Endodermal cell (in vitro differentiated cells): Measurements from ENCODE around the gene SCNM1. TPM values are rescaled to one million over a fixed set of nuclear protein-coding genes. Genes with fewer than 3 reads are reported as not detected.
"Not testable (repeated sequence)": the region's sequence is repeated elsewhere in the genome, so short reads cannot be mapped to it uniquely, and the experiment has no call there.

Source experiments
- DNase-seq: peaks from one replicate; pipeline ENCODE4 v3.0.0-alpha.2; 2017
- H3K27ac ChIP-seq: 2 replicates; pipeline ENCODE4 v1.5.1; 2013; ENCODE audit warnings: mild to moderate bottlenecking, low read depth, low read length, moderate library complexity
- H3K27me3 ChIP-seq: 2 replicates; pipeline ENCODE4 v1.6.1; 2013; ENCODE audit warnings: mild to moderate bottlenecking, low read length, moderate library complexity; ENCODE audit not compliant: insufficient read depth, control insufficient read depth, poor library complexity, severe bottlenecking
- H3K36me3 ChIP-seq: 2 replicates; pipeline ENCODE4 v1.7.0; 2013; ENCODE audit warnings: mild to moderate bottlenecking, low read length, moderate library complexity; ENCODE audit not compliant: control insufficient read depth, insufficient read depth
- H3K4me1 ChIP-seq: one replicate; pipeline ENCODE4 v1.7.0; 2013; ENCODE audit warnings: low read length; ENCODE audit not compliant: control insufficient read depth, insufficient read depth
- H3K4me3 ChIP-seq: 2 replicates; pipeline ENCODE4 v1.5.1; 2013; ENCODE audit warnings: mild to moderate bottlenecking, low read length, moderate library complexity
- H3K9ac ChIP-seq: 2 replicates; pipeline ENCODE4 v1.6.1; 2013; ENCODE audit warnings: mild to moderate bottlenecking, low read length, moderate library complexity; ENCODE audit not compliant: poor library complexity, severe bottlenecking; ENCODE audit errors: extremely low read depth
- H3K9me3 ChIP-seq: 2 replicates; pipeline ENCODE4 v1.6.1; 2013; ENCODE audit warnings: mild to moderate bottlenecking, low read length, moderate library complexity; ENCODE audit not compliant: control insufficient read depth
- H3K27ac Mint-ChIP-seq: 2 replicates; pipeline ENCODE4 v1.8.0; 2020; ENCODE audit warnings: mixed read lengths
- H3K27me3 Mint-ChIP-seq: 2 replicates; pipeline ENCODE4 v1.8.0; 2021; ENCODE audit warnings: mild to moderate bottlenecking, mixed read lengths; ENCODE audit not compliant: insufficient read depth
- H3K36me3 Mint-ChIP-seq: 2 replicates; pipeline ENCODE4 v1.8.0; 2020; ENCODE audit warnings: low read depth, mixed read lengths
- H3K4me1 Mint-ChIP-seq: 2 replicates; pipeline ENCODE4 v1.8.0; 2020; ENCODE audit warnings: mixed read lengths
- H3K4me3 Mint-ChIP-seq: 2 replicates; pipeline ENCODE4 v1.8.0; 2020; ENCODE audit warnings: mild to moderate bottlenecking, moderate library complexity, mixed read lengths
- H3K9me3 Mint-ChIP-seq: 2 replicates; pipeline ENCODE4 v1.8.0; 2020; ENCODE audit warnings: mild to moderate bottlenecking, mixed read lengths
- CTCF ChIP-seq: fragments of 200-600 bp; sonication (generic); conservative IDR thresholded peaks from 2 replicates; pipeline ENCODE4 v1.5.0; 2021; ENCODE audit warnings: antibody characterized with exemption, mild to moderate bottlenecking
- WGBS, 2 experiments: methylation state at CpG; one replicate each; pipeline versions ENCODE4 v1.1.5 to v1.1.7; 2013; ENCODE audit warnings: missing lambda C conversion rate in 2 of 2, mixed read lengths in 1 of 2; ENCODE audit not compliant: insufficient coverage in 1 of 2, insufficient read length in 1 of 2; 5-methylcytosine and 5-hydroxymethylcytosine counted together
- total RNA-seq, 2 donors: library from RNA; stranded (reverse); fragmentation: NEBNext Ultra II Directional in 1 of 2; extraction: Animal tissue kit (Norgen Biotek cat#: 25700) in 1 of 2; gene quantifications; 2 replicates in 1 of 2; 3 replicates in 1 of 2; pipeline ENCODE4 v1.2.1, GENCODE V29; 2021

SCNM1 gene
- total RNA-seq, 2 donors from 2014 or later = 41.1 to 44.8 TPM

GRCh38 chr1:151176514-151177045 lies 10.6 kb downstream of the SCNM1 start:
- Histone ChIP-seq H3K9ac (no peak overlapping the region), H3K4me3 (no peak overlapping the region), H3K4me1 (no peaks in the 10 kb centered on the region), H3K27ac (no peak overlapping the region), H3K27me3 (no peaks in the 10 kb centered on the region), H3K36me3 (peaks cover 66% of the 10 kb centered on the region), H3K9me3 (no peaks in the 10 kb centered on the region)
- no peak for TF ChIP-seq CTCF
- no peaks in the 10 kb centered on the region for H3K4me1 Mint-ChIP-seq
- no peak for DNase-seq
- peaks cover 67% of the 10 kb centered on the region for H3K36me3 Mint-ChIP-seq
- H3K9me3 Mint-ChIP-seq = no peaks in the 10 kb centered on the region
- no peak overlapping the region for H3K27ac Mint-ChIP-seq
- 95 to 97% methylated on average over 15 to 17 of the region's 17 CpGs for WGBS, 2 experiments
- no peak overlapping the region for H3K4me3 Mint-ChIP-seq
- H3K27me3 Mint-ChIP-seq = no peaks in the 10 kb centered on the region

- no peaks in the 10 kb centered on the region for H3K4me1 ChIP-seq
- peaks cover 8% of the 10 kb centered on the region for H3K4me1 Mint-ChIP-seq
- H3K9me3 ChIP-seq = no peaks in the 10 kb centered on the region
- H3K9ac ChIP-seq = no peak overlapping the region
- no peaks in the 10 kb centered on the region for H3K27me3 Mint-ChIP-seq
- WGBS, 2 experiments = 95% methylated on average over 5 to 10 of the region's 10 CpGs
- H3K27ac ChIP-seq = no peak overlapping the region
- no peak overlapping the region for H3K4me3 Mint-ChIP-seq
- peaks cover 55% of the 10 kb centered on the region for H3K36me3 ChIP-seq
- DNase-seq = no peak
- TF ChIP-seq CTCF = no peak
- no peaks in the 10 kb centered on the region for H3K27me3 ChIP-seq
- no peaks in the 10 kb centered on the region for H3K9me3 Mint-ChIP-seq
- no peak overlapping the region for H3K27ac Mint-ChIP-seq
- H3K36me3 Mint-ChIP-seq = peaks cover 56% of the 10 kb centered on the region
- H3K4me3 ChIP-seq = no peak overlapping the region
These were observed 18.3 kb downstream of the SCNM1 start for GRCh38 chr1:151184211-151184610.

- Mint-ChIP-seq H3K27ac (peak overlapping the region; percentile 26), H3K27me3 (peaks cover 2% of the 10 kb centered on the region), H3K36me3 (peaks cover 33% of the 10 kb centered on the region), H3K4me3 (no peak overlapping the region), H3K4me1 (peaks cover 9% of the 10 kb centered on the region), H3K9me3 (no peaks in the 10 kb centered on the region)
- no peak for DNase-seq
- Histone ChIP-seq H3K9me3 (no peaks in the 10 kb centered on the region), H3K27ac (no peak overlapping the region), H3K4me3 (no peak overlapping the region), H3K36me3 (peaks cover 36% of the 10 kb centered on the region), H3K4me1 (no peaks in the 10 kb centered on the region), H3K9ac (no peak overlapping the region), H3K27me3 (no peaks in the 10 kb centered on the region)
- TF ChIP-seq CTCF = no peak
- 80% methylated on average over 1 of the region's 1 CpG; no CpG with 5 or more reads in 1 of the 2 experiments for WGBS, 2 experiments
These were observed 21.3 kb downstream of the SCNM1 start for GRCh38 chr1:151187205-151187604.

- WGBS, 2 experiments = 88 to 89% methylated on average over 6 to 8 of the region's 8 CpGs
- not testable (repeated sequence) for H3K27ac ChIP-seq, H3K4me1 Mint-ChIP-seq
These were observed 22.7 kb downstream of the SCNM1 start for GRCh38 chr1:151188667-151189066.

More at GRCh38 chr1:151188667-151189066, 22.7 kb downstream of the SCNM1 start:
- not testable (repeated sequence) for H3K9me3 ChIP-seq, H3K9me3 Mint-ChIP-seq, H3K27ac Mint-ChIP-seq, H3K4me1 ChIP-seq, DNase-seq, H3K27me3 Mint-ChIP-seq, H3K27me3 ChIP-seq
- Histone ChIP-seq H3K4me3 (peak overlapping the region; percentile 89), H3K9ac (peak overlapping the region; percentile 88), H3K36me3 (peaks cover 23% of the 10 kb centered on the region)
- Mint-ChIP-seq H3K36me3 (peaks cover 23% of the 10 kb centered on the region), H3K4me3 (peak overlapping the region; percentile 94)
